Ishikawa (cell line): ENCODE measurements around the gene WIPF1.

Source experiments
- CREB1 ChIP-seq: IDR thresholded peaks from 2 replicates; pipeline ENCODE4 v1.6.1; 2012; ENCODE audit warnings: low read depth
- EGR1 ChIP-seq: IDR thresholded peaks from 2 replicates; pipeline ENCODE4 v1.6.1; 2012
- FOXM1 ChIP-seq: IDR thresholded peaks from 2 replicates; pipeline ENCODE4 v1.6.1; 2012; ENCODE audit warnings: low read depth, borderline replicate concordance
- REST ChIP-seq: IDR thresholded peaks from 2 replicates; pipeline ENCODE4 v1.6.1; 2012; ENCODE audit warnings: low read depth, mild to moderate bottlenecking
- TAF1 ChIP-seq: IDR thresholded peaks from 2 replicates; pipeline ENCODE4 v1.6.1; 2012; ENCODE audit warnings: low read depth, mild to moderate bottlenecking
- TEAD4 ChIP-seq: IDR thresholded peaks from 2 replicates; pipeline ENCODE4 v1.6.1; 2012
- USF1 ChIP-seq: IDR thresholded peaks from 2 replicates; pipeline ENCODE4 v1.6.1; 2012

GRCh38 chr2:174611854-174612253 is 14.2 kb upstream of the WIPF1 start:
- no peak for TF ChIP-seq REST
- TF ChIP-seq TAF1: no peak
- no peak for TF ChIP-seq EGR1
- no peak for TF ChIP-seq CREB1
- TF ChIP-seq FOXM1: no peak
- TF ChIP-seq USF1: no peak
- no peak for TF ChIP-seq TEAD4
